Inferior parietal cortex (tissue), 1 donor: Measurements from ENCODE around the gene DUSP1.
"Not testable (repeated sequence)": the region's sequence is repeated elsewhere in the genome, so short reads cannot be mapped to it uniquely, and the experiment has no call there.

ENCODE experiments used
- DNase-seq: peaks from one replicate; pipeline ENCODE4 v3.0.0-alpha.2; 2016; ENCODE audit errors: extremely low spot score

DUSP1 gene

DNA sequence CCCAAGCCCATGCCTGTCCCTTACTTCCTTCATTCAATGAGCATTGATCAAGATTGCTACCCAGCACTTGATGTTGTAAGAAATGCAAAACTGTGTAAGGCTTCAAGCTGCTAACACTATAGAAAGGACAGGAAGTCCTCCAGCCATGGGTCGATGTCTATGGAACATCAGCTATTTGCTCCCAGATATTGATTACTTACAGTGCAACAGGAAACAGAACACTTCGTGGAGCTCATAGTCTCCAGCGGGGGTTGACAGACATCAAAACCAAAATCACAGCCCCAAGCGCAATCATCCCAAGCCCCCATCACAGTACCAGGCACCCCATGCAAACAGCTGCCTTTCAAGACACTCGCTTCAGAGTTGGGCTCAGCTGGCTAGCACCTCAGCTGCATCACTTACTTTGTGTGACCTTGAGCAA lies 26.8 kb upstream of the DUSP1 start:
- no peak for DNase-seq

DNA sequence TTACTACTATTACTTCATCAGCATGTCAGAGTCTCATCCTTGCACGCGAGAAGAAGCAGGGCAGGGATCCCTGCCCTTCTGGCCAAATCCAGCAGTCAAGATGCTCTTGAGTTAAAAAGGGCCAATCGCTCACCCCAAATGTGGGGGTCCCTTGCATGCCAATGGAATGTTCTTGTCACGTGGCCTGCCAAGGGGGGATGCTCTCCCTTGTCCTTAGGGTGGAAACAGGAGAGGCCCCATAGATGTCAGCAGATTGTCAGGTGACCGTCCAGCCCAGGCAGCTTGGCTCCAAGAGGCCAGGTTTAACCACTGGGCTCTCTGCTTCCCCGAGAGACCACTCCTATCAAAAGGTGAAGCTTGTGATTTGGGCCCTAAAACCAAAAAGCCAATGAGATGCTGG lies 25.3 kb upstream of the DUSP1 start:
- DNase-seq: no peak

DNA sequence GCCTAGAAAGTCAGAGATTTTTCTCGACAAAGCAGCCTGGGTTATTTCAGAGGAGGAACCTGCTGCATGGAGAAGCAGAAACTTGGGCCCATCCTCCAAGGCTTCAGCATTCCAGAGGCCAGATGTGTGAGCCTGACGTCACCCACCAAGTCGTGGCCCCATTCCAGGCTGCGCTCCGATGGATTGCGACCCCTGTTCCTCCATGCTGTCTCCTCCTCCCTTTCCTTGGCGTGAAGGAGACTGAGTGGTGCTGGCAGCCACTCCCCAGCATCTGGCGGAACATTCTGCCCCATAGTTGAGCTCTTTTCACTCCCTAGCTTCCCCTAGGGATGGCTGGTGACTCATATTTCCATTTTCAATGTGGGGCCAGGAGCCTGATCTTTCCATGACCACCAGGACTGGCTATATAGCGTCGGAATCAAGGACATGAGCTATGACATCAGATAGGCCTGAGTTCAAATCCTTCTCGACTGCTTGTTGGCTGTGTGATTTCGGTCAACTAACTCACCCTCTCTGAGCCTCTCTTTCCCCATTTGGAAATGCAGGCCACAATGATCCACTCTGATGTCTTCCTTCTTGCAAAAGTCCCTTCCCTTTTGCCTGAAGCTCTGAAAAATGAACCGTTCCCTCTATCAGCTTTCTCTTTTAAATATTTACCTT lies 24.5 kb upstream of the DUSP1 start:
- no peak for DNase-seq

DNA sequence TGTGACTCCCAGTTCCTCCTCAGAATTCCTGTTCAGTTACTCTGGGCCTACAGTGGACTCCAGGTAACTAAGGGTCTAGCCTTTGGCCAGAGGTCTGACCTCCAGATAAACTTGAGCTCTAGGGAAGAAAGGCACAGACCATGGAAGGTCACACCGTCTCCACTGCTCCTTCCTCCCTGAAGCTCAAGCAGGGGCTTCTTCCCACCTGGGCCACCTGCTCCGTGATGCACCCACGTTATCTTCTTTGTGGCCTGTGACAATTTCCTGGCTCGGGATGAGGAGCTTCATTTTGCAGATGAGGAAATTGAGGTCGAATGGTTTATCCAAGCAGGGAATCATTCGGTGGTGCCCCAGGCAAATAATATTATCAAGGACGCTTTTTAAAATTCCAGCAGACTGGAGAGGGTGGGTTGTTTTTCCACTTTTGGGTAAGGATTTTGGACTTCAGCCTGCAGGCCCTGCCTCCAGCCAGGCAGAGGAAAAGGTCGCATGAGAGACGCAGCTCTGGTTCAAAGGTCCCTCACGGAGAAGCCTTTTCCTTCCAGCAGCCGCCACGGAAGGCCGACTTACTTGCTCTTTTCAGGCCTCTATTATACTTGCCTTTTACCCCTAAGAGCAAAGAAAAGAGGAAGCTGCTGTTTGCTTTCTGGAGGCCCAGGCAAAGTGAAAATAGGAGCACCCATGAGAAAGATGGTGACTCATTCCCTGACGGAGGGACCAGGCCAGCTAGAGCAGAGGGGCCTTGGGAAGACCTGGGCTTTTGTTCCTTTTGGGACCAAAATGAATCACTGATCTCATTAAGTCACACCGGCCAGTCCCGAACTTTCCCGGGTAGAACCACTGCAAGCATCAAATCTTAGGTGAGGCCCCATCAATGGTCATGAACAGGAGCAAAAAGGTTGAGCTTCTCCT lies 22.8 kb upstream of the DUSP1 start:
- DNase-seq: no peak

DNA sequence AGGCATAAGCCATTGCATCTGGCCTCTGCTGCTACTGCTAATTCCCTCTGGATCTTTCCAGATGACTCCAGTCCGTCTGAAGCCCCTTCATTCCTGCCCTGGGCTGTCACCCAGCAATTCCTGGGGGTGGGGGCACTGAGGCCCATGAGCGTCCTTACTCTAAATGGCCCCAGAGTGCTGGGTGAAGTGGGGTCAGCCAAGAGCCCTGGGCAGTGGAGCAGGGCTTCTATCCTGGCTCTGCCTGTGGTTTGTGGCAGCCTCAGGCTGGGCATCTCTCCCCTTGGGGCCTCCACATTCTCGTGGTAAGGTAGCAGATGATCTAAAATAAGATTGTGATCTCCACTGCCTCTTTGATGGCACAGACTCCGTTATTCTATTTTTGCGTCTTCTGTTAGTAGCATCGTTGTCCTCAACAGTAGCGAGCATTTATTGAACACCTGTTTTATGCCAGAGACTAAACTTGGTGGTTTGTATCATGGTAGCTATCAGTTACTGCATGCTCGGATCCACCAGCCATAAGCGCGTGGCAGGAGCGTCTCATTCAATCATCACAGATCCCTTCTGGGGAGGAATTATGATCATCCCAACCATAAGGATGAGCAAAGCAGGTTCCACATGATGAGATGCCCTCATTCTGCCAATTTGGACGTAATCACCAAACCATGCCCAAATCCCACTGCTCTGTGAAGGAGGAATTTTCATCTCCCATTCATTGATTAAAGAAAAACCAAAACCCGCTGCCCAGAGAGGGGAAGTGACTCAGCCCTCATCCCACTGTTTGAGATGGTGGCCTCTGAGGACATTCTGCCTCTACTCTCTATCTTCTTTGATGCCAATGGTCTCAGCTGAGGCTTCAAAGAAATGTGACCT lies 21.9 kb upstream of the DUSP1 start:
- DNase-seq: no peak

DNA sequence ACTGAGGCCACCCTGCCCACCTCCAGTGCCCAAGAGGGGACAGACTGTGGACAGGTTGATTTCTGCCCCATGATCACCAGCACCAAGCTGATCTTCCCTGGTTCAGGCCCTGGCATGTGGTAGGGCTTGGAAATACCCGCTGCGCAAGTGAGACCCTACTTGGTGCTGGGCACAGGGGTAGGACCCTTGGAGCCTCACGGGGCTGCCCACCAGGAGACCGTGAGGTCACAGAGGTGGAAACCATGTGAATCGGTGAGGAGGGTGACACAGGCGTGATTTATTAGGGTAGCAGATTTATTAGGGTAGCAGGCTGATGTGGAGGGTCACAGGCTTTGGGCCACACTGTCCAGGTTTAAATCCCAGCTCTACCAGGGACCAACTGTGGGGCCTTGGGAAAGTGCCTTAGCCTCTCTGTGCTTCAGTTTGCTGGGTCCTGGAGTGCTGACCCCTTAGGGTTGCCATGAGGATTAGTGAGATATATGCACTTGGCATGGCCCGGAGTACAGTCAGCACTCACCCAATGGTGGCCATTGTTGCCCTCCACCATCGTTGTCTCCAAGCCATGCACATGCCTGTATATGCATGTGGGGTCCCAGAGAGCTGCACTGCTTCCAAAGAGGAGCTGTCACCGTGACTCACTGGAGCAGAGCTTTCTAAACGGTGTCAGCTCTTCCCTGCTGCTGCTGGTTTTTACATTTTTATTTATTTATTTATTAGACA lies 20.9 kb upstream of the DUSP1 start:
- no peak for DNase-seq

DNA sequence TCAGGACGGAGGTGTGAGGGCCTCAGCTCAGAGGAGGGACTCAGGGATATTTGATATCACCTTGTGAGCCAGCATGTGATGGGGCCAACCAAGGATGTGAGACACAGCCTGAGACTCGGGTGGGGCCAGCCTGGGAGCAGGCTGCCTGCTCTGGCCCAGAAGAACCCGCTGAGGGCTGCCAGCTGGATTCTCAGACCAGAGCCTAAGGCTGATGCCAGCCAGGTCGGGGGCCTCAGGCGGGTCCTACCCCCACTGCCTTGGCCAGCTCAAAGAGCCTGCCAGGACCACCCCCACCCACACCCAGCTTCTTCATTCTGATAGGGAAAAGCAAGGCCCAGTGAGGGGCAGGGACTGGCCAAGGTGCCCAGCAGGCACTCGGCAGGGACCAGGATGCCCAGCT lies 20.3 kb upstream of the DUSP1 start:
- no peak for DNase-seq

DNA sequence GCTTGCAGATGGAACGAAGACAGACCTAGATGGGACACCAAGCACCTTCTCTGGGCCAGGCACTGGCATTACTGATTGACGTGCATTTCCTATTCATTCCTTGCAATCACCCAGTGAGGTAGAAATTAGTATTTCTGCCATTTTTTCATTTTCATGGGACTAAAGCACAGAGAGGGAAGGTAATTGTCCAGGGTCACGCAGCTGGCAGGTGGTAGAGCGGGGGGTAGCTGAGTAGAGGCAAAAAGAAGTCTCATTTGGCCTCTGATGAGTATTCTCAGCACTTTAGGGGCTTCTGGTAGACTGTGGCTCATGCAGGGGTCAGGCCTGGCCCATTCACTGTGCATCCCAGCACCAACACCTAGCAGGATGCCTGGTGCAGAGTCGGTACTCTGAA lies 19.5 kb upstream of the DUSP1 start:
- no peak for DNase-seq

DNA sequence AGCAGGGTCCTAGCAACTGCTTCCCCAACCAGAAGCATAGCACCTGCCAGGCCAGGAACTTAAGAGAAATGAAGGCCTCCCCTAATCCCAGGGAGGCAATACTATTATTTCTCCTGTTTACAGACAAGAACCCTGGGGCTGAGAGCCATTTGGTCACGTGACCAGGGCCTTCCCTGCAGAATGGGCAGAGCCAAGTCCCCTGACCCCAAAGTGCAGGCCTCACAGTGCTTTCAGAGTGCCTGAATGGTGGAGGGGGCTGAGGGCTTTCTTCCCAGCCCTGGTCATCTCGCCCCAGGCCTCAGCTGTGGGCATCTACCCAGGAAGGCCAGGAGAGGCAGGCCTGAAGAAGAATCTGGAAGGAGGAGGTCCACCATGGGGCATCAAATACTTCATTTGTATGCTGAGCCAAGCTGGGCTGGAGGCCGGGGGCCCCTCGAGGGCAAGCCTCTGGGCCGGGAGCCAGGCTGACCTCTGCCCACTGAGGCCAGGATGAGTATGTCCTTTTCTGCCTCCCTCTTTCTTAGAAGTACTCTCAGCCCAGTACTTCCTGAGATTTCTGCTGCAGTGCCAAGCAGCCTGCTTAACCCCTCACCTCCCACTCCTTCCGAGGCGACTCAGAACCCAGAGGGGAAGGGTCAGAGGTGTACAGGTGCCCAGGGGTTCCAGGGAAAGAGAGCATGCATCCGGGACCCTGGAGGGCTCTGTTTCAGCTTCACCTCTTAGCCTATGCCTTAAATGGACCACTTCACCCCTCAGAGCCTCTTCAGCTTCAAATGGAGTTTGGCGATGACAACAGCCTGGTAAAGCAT lies 18.9 kb upstream of the DUSP1 start:
- no peak for DNase-seq

DNA sequence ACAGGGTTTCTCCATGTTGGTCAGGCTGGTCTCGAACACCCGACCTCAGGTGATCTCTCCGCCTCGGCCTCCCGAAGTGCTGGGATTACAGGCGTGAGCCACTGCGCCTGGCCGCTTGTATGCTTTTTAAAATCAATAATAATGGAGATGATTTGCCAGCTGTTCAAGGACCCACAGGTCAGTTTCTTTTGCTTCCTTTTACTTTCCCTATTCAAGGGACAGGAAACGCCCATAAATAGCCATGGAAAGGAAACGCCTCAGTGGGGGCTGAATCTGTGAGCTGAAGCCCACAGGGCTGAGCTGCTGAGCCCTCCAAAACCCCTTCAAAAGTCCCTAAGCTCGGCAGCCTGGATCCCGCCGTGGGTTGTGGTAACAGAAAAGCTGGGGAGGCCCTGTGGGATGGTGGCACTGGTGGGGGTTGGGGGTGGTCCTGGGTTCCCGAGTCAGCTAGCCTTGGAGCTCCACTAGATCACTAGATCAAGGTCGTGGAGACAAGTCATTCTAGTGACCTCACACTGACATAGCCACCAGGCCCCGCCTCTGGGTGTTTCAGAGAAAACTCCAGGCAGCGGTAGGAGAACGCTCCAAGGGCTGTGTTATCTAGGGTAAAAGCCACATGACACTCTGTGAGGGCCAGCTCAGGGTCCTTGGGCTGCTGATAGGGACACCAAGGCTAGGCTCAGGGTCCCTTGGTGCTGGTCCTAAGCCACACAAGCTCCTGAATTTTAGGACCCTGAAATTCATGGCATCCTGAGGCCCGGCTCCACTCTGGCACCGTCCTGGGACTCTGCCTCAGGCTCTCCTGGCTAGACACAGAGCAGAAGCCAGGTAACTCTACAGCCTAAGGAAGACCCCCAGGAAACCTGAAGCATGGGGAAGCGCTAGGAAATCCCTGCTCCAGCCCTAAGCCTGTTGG lies 18.0 kb upstream of the DUSP1 start:
- no peak for DNase-seq

DNA sequence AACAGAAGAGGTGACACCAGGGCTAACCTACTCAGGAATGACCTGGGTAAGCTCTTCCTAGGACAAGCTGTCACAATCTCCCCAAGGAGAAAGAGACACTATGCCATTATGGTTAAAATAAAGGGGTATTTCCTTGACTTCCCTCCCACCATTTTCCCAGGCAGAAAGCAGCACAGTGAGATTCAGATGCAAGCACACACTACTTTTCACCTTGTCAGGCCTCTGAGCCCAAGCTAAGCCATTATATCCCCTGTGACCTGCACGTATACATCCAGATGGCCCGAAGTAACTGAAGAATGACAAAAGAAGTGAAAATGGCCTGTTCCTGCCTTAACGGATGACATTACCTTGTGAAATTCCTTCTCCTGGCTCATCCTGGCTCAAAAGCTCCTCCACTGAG lies 16.5 kb upstream of the DUSP1 start:
- DNase-seq: not testable (repeated sequence)

DNA sequence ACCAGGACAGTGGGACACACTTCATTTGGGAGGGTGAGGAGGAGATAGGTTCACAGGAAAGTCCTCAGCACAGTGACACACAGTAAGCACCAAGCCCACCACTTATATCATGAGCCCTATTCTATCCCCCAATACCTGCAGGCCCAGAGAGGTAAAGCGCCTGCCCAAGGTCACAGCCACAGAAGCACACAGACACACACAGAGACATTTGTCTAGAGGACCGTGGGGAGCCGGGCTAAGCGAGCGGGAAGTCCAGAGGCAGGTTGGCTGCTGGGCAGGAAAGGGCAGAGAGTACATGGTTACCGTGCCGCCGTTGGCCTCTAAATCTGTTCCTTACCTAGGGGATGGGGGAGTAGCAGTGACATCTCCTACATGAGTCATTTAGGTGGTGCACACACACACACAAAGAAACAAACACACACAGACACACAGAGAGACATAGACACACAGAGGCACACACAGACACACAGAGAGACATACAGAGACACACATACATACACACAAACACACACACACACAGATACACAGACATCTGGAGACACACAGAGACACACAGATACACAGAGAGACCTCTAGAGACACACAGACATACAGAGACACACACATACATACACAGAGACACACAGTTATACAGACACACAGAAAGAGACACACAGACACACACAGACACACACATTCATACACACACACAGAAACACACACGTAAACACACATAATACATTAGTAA lies 15.9 kb upstream of the DUSP1 start:
- DNase-seq: no peak

DNA sequence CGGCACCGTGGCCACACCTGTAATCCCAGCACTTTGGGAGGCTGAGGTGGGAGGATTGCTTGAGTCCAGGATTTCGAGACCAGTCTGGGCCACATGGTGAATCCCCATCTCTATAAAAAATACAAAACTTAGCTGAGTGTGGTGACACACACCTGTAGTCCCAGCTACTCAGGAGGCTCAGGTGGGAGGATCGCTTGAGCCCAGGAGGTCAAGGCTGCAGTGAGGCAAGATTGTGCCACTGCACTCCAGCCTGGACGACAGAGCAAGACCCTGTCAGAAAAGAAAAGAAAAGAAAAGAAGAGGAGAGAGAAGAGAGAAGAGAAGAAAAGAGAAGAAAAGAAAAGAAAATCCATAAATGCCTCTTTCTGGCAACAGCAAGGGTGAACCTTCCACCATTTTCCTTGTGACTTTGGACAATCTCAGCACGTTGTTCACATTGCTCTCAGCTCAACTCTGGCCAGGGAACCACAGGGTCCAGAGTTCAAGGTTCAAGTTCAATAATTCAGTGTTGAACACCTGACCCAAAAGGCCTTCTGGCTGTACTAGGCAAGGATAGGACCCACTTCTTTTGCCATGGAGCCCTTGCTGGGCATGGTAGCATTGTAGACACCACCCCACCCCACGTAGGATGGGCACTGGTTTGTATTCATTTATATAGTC lies 14.6 kb upstream of the DUSP1 start:
- no peak for DNase-seq

DNA sequence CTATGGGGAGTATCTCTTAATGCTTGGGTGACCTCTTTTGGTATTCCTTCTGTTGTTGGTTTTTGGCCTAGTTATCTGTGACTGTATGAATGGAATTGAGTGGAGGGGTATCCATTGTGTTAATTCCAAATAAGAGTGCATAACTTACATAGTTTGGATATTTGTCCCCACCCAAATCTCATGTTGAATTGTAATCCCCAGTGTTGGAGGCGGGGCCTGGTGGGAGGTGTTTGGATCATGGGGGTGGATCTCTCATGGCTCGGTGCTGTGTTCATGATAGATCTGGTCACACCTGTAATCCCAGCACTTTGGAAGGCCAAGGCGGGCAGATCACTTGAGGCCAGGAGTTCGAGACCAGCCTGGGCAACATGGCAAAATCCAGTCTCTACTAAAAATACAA lies 13.2 kb upstream of the DUSP1 start:
- DNase-seq: not testable (repeated sequence)

DNA sequence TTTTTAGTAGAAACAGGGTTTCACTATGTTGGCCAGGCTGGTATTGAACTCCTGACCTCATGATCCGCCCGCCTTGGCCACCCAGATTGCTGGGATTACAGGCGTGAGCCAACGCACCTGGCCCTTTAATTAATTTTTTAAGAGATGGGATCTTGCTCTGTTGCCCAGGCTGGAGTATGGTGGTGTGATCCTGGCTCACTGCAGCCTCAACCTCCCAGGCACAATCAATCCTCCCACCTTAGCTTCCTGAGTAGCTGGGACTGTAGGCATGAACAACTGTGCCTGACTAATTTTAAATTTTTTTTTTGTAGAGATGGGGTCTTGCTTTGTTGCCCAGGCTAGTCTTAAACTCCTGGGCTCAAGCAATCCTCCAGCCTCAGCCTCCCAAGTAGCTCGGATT lies 12.3 kb upstream of the DUSP1 start:
- not testable (repeated sequence) for DNase-seq

DNA sequence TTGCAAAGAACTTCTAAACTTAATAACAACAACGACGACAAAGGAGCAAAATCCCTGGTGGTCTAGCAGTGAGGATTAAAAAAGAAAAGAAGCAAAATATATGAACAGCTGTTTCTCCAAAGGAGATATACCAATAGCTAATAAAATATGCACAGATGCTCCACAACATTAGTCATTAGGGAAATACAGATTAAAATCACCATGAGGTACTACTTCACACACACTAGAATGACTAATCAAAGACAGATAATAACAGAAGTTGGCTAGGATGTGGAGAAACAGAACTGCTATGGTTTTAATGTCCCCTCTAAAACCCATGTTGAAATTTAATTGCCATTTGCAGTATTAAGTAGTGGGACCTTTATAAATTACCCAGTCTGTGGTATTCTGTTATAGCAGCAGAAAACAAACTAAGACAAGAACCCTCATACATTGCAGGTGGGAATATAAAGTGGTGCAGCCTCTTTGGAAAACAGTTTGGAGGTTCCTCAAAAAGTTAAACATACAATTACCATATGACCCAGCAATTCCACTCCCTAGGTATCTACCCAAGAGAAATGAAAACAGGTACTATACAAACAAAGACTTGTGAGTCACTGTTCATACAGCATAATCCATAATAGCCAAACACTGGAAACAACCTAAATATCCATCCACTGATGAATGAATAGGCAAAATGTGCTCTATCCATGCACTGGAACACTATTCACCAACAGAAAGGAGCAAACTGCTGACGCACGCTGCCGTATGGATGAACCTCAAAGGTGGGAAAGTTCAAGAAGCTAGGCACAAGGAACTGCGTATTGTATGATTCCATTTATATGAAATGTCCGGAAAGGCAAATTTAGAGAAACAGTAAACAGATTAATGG lies 11.4 kb upstream of the DUSP1 start:
- DNase-seq: no peak

DNA sequence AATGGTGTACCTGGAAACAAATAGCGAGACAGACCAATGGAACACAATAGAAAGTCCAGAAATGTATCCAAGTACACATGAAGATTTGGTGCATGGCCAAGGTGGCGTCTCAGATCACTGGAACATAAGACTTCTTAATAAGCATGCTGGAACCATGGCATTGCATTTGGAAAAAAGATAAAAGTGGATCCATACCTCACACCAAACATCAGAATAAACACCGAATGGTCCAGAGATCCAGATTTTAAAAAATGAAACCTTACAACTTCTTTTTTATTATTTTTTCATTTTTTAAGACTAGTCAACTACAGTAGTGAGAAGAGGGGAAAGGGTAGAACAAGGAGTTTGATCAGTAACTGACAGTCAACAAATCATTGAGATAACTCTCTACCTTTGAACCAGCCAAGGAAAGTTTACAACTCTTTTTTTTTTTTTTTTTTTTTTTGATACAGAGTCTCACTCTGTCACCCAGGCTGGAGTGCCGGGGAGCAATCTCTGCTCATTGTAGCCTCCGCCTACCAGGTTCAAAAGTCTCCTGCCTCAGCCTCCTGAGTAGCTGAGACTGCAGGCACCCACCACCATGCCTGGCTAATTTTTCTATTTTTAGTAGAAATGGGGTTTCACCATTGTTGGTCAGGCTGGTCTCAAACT lies 8.8 kb upstream of the DUSP1 start:
- no peak for DNase-seq
